Activated naive CD4-positive, alpha-beta T cell (primary cell): ENCODE measurements around the gene TUBB2B.
"Not testable (repeated sequence)": the region's sequence is repeated elsewhere in the genome, so short reads cannot be mapped to it uniquely, and the experiment has no call there.

Experiments
- DNase-seq, 4 experiments: peaks; one replicate each; lab custom pipeline; 2025; lab: John Stamatoyannopoulos, UW

Gene TUBB2B

DNA sequence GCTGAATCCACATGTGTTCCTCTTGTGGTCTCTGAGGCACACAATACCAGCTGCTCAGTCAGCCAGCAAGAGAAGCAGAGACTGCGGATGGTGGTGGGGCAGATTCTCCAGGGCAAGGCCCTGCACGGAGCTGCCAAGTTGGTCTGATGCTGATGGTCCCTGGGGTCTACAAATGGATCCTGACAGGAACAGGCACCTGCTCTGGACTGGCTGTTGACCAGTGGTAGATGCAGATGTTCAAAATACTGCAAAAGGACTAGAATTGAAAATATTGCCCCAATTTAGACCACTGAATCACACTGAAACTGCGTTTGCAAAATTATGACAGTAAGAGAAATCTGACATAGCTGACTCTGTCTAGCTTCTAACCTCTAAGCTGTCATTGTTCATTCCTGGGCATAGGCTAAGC is 40.5 kb downstream of the TUBB2B start:
- no peak for DNase-seq

- no peak for DNase-seq
These were observed 44.4 kb downstream of the TUBB2B start for GRCh38 chr6:3183066-3183465.

- DNase-seq: no peak
These were observed 46.3 kb downstream of the TUBB2B start for GRCh38 chr6:3181105-3181504.

DNA sequence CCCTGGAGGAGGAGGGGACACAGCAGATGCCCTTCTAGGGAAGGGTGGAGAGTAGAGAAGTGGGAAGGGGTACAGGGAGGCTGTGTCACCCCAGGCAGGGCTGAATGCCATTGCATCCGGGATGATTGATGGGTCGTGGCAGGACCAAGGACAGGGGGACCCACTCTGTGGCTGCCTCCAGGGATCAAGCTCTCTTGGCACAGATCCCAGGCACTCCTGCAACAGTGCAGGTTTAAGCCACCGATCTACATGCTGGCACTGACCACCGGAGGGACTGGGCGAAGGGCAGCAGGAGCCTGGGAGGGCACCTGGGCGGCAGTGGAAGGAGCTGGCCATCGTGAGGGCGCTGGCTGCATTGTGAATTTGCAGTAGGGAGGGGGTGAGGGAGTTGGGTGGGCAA is 47.5 kb downstream of the TUBB2B start:
- DNase-seq: not testable (repeated sequence)

GRCh38 chr6:3178666-3179065 is 48.8 kb downstream of the TUBB2B start:
- not testable (repeated sequence) for DNase-seq

- DNase-seq: no peak
These were observed 50.7 kb downstream of the TUBB2B start for GRCh38 chr6:3176562-3177355.

GRCh38 chr6:3175715-3176402 is 51.6 kb downstream of the TUBB2B start:
- DNase-seq: no peak
